Panc1 (cell line): ENCODE data around the gene ARF1.

Source experiments
- CTCF ChIP-seq: fragments of 450-650 bp; IDR thresholded peaks from 2 replicates; pipeline ENCODE4 v1.5.1; 2017; ENCODE audit warnings: mild to moderate bottlenecking
- POLR2AphosphoS5 ChIP-seq: IDR thresholded peaks from 2 replicates; pipeline ENCODE4 v1.6.1; 2012; ENCODE audit warnings: mild to moderate bottlenecking, low read depth, low read length, moderate library complexity

- TF ChIP-seq CTCF (no peak), POLR2AphosphoS5 (peak; percentile 15; the same call in 1 of the 2 replicates)
Measured at GRCh38 chr1:228075801-228076271, 6.7 kb upstream of the ARF1 start.
